ENCODE measurements around the gene ROCK2. TPM values are rescaled to one million over a fixed set of nuclear protein-coding genes. Genes with fewer than 3 reads are reported as not detected.

ROCK2 gene
- total RNA-seq, 1 experiment from 2014 or later = 25.9 TPM

DNA sequence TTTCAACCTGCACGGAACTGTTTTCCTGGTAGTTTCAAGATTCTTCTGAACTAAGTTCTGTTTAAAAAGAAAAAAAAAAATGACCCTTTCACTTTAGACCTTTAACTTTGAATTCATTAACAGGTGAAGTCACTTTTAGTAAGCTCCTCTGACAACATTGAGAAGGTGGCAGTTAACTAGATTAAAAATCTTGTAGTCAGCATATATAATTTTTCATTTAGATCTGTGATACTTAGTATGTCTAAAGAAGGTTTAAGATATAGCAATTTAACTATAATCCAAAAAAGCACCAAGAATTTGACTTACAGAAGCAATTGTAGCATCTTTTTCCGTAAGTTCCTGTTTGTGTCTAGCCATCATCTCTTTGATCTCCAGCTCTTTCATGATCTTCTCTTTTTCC lies 143.8 kb downstream of the ROCK2 start:
- DNase-seq (ENCODE audit: low spot score) = no peak
- CTCF ChIA-PET = no interaction called here
- no peaks in the 10 kb centered on the region for H3K27me3 Mint-ChIP-seq (ENCODE audit: low read depth)
- H3K9me3 Mint-ChIP-seq = no peaks in the 10 kb centered on the region
- no peak overlapping the region for H3K27ac Mint-ChIP-seq
- peaks cover 30% of the 10 kb centered on the region for H3K36me3 Mint-ChIP-seq
- ATAC-seq = no peak
- POLR2A ChIA-PET = no interaction called here
- TF ChIP-seq ELF4 (CRISPR knock-in tag; IDR thresholded peaks at IDR 0.05; ENCODE audit: low read depth) = no peak
- TF ChIP-seq, protein P1, sequence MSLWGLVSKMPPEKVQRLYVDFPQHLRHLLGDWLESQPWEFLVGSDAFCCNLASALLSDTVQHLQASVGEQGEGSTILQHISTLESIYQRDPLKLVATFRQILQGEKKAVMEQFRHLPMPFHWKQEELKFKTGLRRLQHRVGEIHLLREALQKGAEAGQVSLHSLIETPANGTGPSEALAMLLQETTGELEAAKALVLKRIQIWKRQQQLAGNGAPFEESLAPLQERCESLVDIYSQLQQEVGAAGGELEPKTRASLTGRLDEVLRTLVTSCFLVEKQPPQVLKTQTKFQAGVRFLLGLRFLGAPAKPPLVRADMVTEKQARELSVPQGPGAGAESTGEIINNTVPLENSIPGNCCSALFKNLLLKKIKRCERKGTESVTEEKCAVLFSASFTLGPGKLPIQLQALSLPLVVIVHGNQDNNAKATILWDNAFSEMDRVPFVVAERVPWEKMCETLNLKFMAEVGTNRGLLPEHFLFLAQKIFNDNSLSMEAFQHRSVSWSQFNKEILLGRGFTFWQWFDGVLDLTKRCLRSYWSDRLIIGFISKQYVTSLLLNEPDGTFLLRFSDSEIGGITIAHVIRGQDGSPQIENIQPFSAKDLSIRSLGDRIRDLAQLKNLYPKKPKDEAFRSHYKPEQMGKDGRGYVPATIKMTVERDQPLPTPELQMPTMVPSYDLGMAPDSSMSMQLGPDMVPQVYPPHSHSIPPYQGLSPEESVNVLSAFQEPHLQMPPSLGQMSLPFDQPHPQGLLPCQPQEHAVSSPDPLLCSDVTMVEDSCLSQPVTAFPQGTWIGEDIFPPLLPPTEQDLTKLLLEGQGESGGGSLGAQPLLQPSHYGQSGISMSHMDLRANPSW (CRISPR knock-in tag; conservative IDR thresholded peaks at IDR 0.05; ENCODE audit: low read depth) = no peak
- H3K4me3 Mint-ChIP-seq = no peak overlapping the region
- H3K4me1 Mint-ChIP-seq = no peaks in the 10 kb centered on the region

DNA sequence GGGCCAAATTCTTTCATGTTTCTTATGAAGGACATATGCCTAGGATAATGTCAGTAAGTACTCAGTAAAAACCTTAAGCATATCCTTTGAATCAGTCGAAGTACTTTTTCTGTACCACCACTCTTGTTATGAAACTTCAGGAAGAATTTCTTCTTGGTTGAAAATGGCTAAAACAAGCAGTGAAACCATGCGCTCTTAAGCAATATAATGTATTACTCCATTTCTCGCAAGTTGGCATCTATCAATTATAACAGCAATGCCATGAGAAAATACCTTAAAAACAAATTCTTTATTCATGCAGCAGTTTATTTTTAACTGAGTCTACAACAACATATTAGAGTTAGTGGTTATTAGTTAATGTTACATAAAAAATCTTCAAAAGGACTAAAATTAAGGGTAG lies 148.2 kb downstream of the ROCK2 start:
- Mint-ChIP-seq H3K27me3 (ENCODE audit: low read depth) (no peaks in the 10 kb centered on the region), H3K4me3 (no peak overlapping the region), H3K4me1 (no peaks in the 10 kb centered on the region), H3K9me3 (no peaks in the 10 kb centered on the region), H3K27ac (peak overlapping the region; percentile 57; the same call in 1 of the 2 replicates), H3K36me3 (peaks cover 31% of the 10 kb centered on the region)
- ATAC-seq (no peak), DNase-seq (ENCODE audit: low spot score) (no peak)
- TF ChIP-seq, protein P2, sequence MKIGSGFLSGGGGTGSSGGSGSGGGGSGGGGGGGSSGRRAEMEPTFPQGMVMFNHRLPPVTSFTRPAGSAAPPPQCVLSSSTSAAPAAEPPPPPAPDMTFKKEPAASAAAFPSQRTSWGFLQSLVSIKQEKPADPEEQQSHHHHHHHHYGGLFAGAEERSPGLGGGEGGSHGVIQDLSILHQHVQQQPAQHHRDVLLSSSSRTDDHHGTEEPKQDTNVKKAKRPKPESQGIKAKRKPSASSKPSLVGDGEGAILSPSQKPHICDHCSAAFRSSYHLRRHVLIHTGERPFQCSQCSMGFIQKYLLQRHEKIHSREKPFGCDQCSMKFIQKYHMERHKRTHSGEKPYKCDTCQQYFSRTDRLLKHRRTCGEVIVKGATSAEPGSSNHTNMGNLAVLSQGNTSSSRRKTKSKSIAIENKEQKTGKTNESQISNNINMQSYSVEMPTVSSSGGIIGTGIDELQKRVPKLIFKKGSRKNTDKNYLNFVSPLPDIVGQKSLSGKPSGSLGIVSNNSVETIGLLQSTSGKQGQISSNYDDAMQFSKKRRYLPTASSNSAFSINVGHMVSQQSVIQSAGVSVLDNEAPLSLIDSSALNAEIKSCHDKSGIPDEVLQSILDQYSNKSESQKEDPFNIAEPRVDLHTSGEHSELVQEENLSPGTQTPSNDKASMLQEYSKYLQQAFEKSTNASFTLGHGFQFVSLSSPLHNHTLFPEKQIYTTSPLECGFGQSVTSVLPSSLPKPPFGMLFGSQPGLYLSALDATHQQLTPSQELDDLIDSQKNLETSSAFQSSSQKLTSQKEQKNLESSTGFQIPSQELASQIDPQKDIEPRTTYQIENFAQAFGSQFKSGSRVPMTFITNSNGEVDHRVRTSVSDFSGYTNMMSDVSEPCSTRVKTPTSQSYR (CRISPR knock-in tag; IDR thresholded peaks at IDR 0.05) = no peak
- TF ChIP-seq ZNF232 (CRISPR knock-in tag; IDR thresholded peaks at IDR 0.05) = no peak
- no peak for TF ChIP-seq FOXK1 (CRISPR knock-in tag; IDR thresholded peaks at IDR 0.05)
- no peak for TF ChIP-seq NFE2L1 (CRISPR knock-in tag; IDR thresholded peaks at IDR 0.05)
- CTCF ChIA-PET = no interaction called here
- POLR2A ChIA-PET = no interaction called here

DNA sequence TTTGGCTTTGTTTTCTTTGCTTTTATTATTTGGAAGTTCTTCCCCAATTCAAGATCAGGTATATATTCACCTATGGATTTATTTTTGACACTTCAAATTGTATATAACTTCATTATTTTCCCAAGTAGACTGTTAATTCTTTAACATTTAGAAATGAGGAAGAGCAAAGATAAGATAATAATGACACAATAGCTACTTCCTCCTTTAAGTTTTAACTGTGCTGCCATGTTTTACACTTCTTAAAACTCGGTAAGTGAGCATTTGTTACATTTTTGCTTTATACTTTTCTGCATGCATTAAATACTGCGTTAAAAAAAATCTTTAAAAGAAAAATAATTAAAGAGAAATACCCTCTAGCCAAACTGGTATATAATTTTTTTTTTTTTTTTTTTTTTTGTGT lies 156.7 kb downstream of the ROCK2 start:
- no peaks in the 10 kb centered on the region for H3K4me1 Mint-ChIP-seq
- no peak for ATAC-seq
- no peak overlapping the region for H3K27ac Mint-ChIP-seq
- H3K36me3 Mint-ChIP-seq = peaks cover 23% of the 10 kb centered on the region
- ChIA-PET POLR2A (interaction anchor here (0.7 kb wide), 1 partner anchor 46 kb away, joined by 6 read pairs; no protein-coding TSS in a partner anchor), CTCF (interaction anchor here (1.0 kb wide), 1 partner anchor 259 kb away, joined by 3 read pairs; no protein-coding TSS in a partner anchor)
- no peaks in the 10 kb centered on the region for H3K9me3 Mint-ChIP-seq
- DNase-seq (ENCODE audit: low spot score) = no peak
- no peak overlapping the region for H3K4me3 Mint-ChIP-seq
- no peak for TF ChIP-seq MYBL2 (CRISPR knock-in tag; IDR thresholded peaks at IDR 0.05)
- TF ChIP-seq ZNF263 (CRISPR knock-in tag; IDR thresholded peaks at IDR 0.05; ENCODE audit: low read depth) = no peak
- TF ChIP-seq, protein P3, sequence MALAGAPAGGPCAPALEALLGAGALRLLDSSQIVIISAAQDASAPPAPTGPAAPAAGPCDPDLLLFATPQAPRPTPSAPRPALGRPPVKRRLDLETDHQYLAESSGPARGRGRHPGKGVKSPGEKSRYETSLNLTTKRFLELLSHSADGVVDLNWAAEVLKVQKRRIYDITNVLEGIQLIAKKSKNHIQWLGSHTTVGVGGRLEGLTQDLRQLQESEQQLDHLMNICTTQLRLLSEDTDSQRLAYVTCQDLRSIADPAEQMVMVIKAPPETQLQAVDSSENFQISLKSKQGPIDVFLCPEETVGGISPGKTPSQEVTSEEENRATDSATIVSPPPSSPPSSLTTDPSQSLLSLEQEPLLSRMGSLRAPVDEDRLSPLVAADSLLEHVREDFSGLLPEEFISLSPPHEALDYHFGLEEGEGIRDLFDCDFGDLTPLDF (CRISPR knock-in tag; IDR thresholded peaks at IDR 0.05) = no peak
- TF ChIP-seq, protein P4, sequence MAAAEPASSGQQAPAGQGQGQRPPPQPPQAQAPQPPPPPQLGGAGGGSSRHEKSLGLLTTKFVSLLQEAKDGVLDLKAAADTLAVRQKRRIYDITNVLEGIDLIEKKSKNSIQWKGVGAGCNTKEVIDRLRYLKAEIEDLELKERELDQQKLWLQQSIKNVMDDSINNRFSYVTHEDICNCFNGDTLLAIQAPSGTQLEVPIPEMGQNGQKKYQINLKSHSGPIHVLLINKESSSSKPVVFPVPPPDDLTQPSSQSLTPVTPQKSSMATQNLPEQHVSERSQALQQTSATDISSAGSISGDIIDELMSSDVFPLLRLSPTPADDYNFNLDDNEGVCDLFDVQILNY (CRISPR knock-in tag; IDR thresholded peaks at IDR 0.05) = no peak
- TF ChIP-seq, protein P5, sequence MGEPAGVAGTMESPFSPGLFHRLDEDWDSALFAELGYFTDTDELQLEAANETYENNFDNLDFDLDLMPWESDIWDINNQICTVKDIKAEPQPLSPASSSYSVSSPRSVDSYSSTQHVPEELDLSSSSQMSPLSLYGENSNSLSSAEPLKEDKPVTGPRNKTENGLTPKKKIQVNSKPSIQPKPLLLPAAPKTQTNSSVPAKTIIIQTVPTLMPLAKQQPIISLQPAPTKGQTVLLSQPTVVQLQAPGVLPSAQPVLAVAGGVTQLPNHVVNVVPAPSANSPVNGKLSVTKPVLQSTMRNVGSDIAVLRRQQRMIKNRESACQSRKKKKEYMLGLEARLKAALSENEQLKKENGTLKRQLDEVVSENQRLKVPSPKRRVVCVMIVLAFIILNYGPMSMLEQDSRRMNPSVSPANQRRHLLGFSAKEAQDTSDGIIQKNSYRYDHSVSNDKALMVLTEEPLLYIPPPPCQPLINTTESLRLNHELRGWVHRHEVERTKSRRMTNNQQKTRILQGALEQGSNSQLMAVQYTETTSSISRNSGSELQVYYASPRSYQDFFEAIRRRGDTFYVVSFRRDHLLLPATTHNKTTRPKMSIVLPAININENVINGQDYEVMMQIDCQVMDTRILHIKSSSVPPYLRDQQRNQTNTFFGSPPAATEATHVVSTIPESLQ (CRISPR knock-in tag; IDR thresholded peaks at IDR 0.05) = no peak
- no peaks in the 10 kb centered on the region for H3K27me3 Mint-ChIP-seq (ENCODE audit: low read depth)

Measured in WTC11 (cell line).